SK-N-SH treated with all-trans-retinoic acid at 6 μM for 48 hours (cell line): ENCODE measurements around the gene FZR1.

ENCODE experiments used
- BACH2 ChIP-seq: fragments of 250-450 bp; sonication (Bioruptor Pico); IDR thresholded peaks from 2 replicates; pipeline ENCODE4 v1.9.0; 2021; ENCODE audit warnings: mild to moderate bottlenecking, borderline replicate concordance
- RARB ChIP-seq: fragments of 250-450 bp; sonication (Bioruptor Pico); IDR thresholded peaks from 2 replicates; pipeline ENCODE4 v1.8.0; 2021; ENCODE audit warnings: mild to moderate bottlenecking, moderate library complexity
- TOX ChIP-seq: fragments of 250-450 bp; sonication (Bioruptor Pico); IDR thresholded peaks from 2 replicates; pipeline ENCODE4 v1.8.0; 2021; ENCODE audit warnings: mild to moderate bottlenecking, moderate library complexity, borderline replicate concordance
- ZC3H10 ChIP-seq: fragments of 250-450 bp; sonication (Bioruptor Pico); IDR thresholded peaks from 2 replicates; pipeline ENCODE4 v1.5.1; 2021; ENCODE audit warnings: mild to moderate bottlenecking, moderate library complexity
- ZFP3 ChIP-seq: fragments of 250-450 bp; sonication (Bioruptor Pico); IDR thresholded peaks from 2 replicates; pipeline ENCODE4 v1.5.0; 2020; ENCODE audit warnings: mild to moderate bottlenecking, moderate library complexity
- ZFP30 ChIP-seq: fragments of 450-650 bp; formaldehyde crosslinking; IDR thresholded peaks from 2 replicates; pipeline ENCODE4 v1.5.0; 2022; ENCODE audit warnings: mild to moderate bottlenecking, moderate library complexity
- TF ChIP-seq, protein P1 (sequence below): fragments of 250-450 bp; sonication (Bioruptor Pico); IDR thresholded peaks from 2 replicates; pipeline ENCODE4 v1.5.1; 2021; ENCODE audit warnings: mild to moderate bottlenecking, moderate library complexity
- TF ChIP-seq, protein P2 (sequence below): fragments of 250-450 bp; sonication (Bioruptor Pico); IDR thresholded peaks from 2 replicates; pipeline ENCODE4 v1.5.0; 2020; ENCODE audit warnings: mild to moderate bottlenecking, moderate library complexity

- TF ChIP-seq, protein P1, sequence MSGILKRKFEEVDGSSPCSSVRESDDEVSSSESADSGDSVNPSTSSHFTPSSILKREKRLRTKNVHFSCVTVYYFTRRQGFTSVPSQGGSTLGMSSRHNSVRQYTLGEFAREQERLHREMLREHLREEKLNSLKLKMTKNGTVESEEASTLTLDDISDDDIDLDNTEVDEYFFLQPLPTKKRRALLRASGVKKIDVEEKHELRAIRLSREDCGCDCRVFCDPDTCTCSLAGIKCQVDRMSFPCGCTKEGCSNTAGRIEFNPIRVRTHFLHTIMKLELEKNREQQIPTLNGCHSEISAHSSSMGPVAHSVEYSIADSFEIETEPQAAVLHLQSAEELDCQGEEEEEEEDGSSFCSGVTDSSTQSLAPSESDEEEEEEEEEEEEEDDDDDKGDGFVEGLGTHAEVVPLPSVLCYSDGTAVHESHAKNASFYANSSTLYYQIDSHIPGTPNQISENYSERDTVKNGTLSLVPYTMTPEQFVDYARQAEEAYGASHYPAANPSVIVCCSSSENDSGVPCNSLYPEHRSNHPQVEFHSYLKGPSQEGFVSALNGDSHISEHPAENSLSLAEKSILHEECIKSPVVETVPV: no peak
- TF ChIP-seq, protein P2, sequence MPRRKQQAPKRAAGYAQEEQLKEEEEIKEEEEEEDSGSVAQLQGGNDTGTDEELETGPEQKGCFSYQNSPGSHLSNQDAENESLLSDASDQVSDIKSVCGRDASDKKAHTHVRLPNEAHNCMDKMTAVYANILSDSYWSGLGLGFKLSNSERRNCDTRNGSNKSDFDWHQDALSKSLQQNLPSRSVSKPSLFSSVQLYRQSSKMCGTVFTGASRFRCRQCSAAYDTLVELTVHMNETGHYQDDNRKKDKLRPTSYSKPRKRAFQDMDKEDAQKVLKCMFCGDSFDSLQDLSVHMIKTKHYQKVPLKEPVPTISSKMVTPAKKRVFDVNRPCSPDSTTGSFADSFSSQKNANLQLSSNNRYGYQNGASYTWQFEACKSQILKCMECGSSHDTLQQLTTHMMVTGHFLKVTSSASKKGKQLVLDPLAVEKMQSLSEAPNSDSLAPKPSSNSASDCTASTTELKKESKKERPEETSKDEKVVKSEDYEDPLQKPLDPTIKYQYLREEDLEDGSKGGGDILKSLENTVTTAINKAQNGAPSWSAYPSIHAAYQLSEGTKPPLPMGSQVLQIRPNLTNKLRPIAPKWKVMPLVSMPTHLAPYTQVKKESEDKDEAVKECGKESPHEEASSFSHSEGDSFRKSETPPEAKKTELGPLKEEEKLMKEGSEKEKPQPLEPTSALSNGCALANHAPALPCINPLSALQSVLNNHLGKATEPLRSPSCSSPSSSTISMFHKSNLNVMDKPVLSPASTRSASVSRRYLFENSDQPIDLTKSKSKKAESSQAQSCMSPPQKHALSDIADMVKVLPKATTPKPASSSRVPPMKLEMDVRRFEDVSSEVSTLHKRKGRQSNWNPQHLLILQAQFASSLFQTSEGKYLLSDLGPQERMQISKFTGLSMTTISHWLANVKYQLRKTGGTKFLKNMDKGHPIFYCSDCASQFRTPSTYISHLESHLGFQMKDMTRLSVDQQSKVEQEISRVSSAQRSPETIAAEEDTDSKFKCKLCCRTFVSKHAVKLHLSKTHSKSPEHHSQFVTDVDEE (CRISPR knock-in tag): no peak
- no peak for TF ChIP-seq TOX (CRISPR knock-in tag)
- TF ChIP-seq ZC3H10: no peak
- no peak for TF ChIP-seq ZFP3 (CRISPR knock-in tag)
- no peak for TF ChIP-seq RARB
- TF ChIP-seq ZFP30: no peak
- TF ChIP-seq BACH2 (CRISPR knock-in tag): no peak
Measured at GRCh38 chr19:3544058-3544376, 37.9 kb downstream of the FZR1 start.
